Esophagus squamous epithelium (tissue), 5 donors: ENCODE results near the gene VIL1. TPM values are rescaled to one million over a fixed set of nuclear protein-coding genes. Genes with fewer than 3 reads are reported as not detected.

Experiments used
- DNase-seq: peaks from one replicate; lab custom pipeline; 2025; lab: John Stamatoyannopoulos, UW
- H3K27ac ChIP-seq, 4 donors: fragments of 200-600 bp; sonication (generic); one replicate each; pipeline ENCODE4 v1.5.1; 2016 to 2019; ENCODE audit warnings: mild to moderate bottlenecking in 1 of 4
- H3K27me3 ChIP-seq, 4 donors: fragments of 200-600 bp; sonication (generic); 1 replicate in 3 of 4; 2 replicates in 1 of 4; pipeline versions ENCODE4 v1.5.1 to v1.6.0; 2017 to 2021; ENCODE audit warnings: antibody characterized with exemption in 1 of 4
- H3K36me3 ChIP-seq, 3 donors: fragments of 200-600 bp; sonication (generic); one replicate each; pipeline ENCODE4 v1.5.1; 2016 to 2019
- H3K4me1 ChIP-seq, 3 donors: fragments of 200-600 bp; sonication (generic); one replicate each; pipeline ENCODE4 v1.5.1; 2017 to 2019
- H3K4me3 ChIP-seq, 4 donors: fragments of 200-600 bp; sonication (generic); 1 replicate in 3 of 4; 2 replicates in 1 of 4; pipeline ENCODE4 v1.5.1; 2016 to 2019; ENCODE audit warnings: mild to moderate bottlenecking in 2 of 4, moderate library complexity in 1 of 4
- H3K9me3 ChIP-seq, 3 donors: fragments of 200-600 bp; sonication (generic); one replicate each; pipeline ENCODE4 v1.5.1; 2016 to 2019
- POLR2A ChIP-seq, 4 donors: fragments of 450-650 bp; IDR thresholded peaks; one replicate each; pipeline ENCODE4 v1.6.1; 2017; ENCODE audit warnings: antibody characterized with exemption in 4 of 4, mild to moderate bottlenecking in 4 of 4, moderate library complexity in 3 of 4
- WGBS, 2 donors: methylation state at CpG; one replicate each; pipeline ENCODE4 v1.1.5; 2018; 5-methylcytosine and 5-hydroxymethylcytosine counted together
- intact Hi-C: fragments of 100-400 bp; cut with DNase I; formaldehyde crosslinking; loops from one replicate; pipeline ENCODE4 v1.15.0; 2022
- total RNA-seq, 4 donors: library from RNA; depleted of rRNA; stranded (reverse); fragments of >200 nt; gene quantifications; one replicate each; pipeline ENCODE4 v1.1.0, GENCODE V29; 2016
- TF ChIP-seq, protein P1 (sequence below), 6 experiments: fragments of 450-650 bp in 4 of 6; fragments of 200-600 bp in 2 of 6; sonication (generic) in 2 of 6; IDR thresholded peaks; one replicate each; pipeline ENCODE4 v1.5.1; 2016 to 2019; ENCODE audit warnings: antibody characterized with exemption in 6 of 6, mild to moderate bottlenecking in 4 of 6, moderate library complexity in 4 of 6
- donor health status: DM: yes; HTN: yes; CAD: no.

VIL1 gene
- total RNA-seq, 4 donors from 2014 or later: not detected

DNA sequence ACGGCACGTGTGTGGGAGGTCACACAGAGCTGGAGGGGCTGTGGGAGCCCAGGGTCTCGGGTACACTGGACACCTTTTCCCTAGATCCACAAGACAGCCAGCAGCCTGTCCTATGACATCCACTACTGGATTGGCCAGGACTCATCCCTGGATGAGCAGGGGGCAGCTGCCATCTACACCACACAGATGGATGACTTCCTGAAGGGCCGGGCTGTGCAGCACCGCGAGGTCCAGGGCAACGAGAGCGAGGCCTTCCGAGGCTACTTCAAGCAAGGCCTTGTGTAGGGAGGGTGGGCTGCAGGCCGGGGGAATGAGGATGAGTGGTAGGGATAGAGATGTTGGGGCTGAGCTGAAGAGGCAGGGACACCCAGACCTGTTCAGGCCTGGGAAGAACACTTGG lies 6.6 kb downstream of the VIL1 start:
- intact Hi-C loops: no loop called here

GRCh38 chr2:218427741-218428140 lies 8.8 kb downstream of the VIL1 start:
- H3K27me3 ChIP-seq: no peaks in the 10 kb centered on the region
- no peaks in the 10 kb centered on the region for H3K4me1 ChIP-seq
- TF ChIP-seq POLR2A (IDR thresholded peaks at IDR 0.05): no peak
- TF ChIP-seq, protein P1, sequence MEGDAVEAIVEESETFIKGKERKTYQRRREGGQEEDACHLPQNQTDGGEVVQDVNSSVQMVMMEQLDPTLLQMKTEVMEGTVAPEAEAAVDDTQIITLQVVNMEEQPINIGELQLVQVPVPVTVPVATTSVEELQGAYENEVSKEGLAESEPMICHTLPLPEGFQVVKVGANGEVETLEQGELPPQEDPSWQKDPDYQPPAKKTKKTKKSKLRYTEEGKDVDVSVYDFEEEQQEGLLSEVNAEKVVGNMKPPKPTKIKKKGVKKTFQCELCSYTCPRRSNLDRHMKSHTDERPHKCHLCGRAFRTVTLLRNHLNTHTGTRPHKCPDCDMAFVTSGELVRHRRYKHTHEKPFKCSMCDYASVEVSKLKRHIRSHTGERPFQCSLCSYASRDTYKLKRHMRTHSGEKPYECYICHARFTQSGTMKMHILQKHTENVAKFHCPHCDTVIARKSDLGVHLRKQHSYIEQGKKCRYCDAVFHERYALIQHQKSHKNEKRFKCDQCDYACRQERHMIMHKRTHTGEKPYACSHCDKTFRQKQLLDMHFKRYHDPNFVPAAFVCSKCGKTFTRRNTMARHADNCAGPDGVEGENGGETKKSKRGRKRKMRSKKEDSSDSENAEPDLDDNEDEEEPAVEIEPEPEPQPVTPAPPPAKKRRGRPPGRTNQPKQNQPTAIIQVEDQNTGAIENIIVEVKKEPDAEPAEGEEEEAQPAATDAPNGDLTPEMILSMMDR (IDR thresholded peaks at IDR 0.05): no peak
- no peaks in the 10 kb centered on the region for H3K36me3 ChIP-seq
- no peak for DNase-seq
- intact Hi-C loops: no loop called here
- WGBS, 2 donors: 67% methylated on average over 7 of the region's 11 CpGs; no CpG with 5 or more reads in 1 of the 2 donors
- no peak overlapping the region for H3K4me3 ChIP-seq
- no peak overlapping the region for H3K27ac ChIP-seq
- no peaks in the 10 kb centered on the region for H3K9me3 ChIP-seq

More for the DNA sequence above, 6.6 kb downstream of the VIL1 start:
- no peak overlapping the region for H3K27ac ChIP-seq
- TF ChIP-seq, protein P1 (IDR thresholded peaks at IDR 0.05): no peak
- TF ChIP-seq POLR2A (IDR thresholded peaks at IDR 0.05): no peak
- no peaks in the 10 kb centered on the region for H3K36me3 ChIP-seq
- no peaks in the 10 kb centered on the region for H3K9me3 ChIP-seq
- H3K4me3 ChIP-seq: no peak overlapping the region
- 61 to 78% methylated on average over 3 to 10 of the region's 10 CpGs for WGBS, 2 donors
- no peaks in the 10 kb centered on the region for H3K4me1 ChIP-seq
- DNase-seq: no peak
- no peaks in the 10 kb centered on the region for H3K27me3 ChIP-seq

DNA sequence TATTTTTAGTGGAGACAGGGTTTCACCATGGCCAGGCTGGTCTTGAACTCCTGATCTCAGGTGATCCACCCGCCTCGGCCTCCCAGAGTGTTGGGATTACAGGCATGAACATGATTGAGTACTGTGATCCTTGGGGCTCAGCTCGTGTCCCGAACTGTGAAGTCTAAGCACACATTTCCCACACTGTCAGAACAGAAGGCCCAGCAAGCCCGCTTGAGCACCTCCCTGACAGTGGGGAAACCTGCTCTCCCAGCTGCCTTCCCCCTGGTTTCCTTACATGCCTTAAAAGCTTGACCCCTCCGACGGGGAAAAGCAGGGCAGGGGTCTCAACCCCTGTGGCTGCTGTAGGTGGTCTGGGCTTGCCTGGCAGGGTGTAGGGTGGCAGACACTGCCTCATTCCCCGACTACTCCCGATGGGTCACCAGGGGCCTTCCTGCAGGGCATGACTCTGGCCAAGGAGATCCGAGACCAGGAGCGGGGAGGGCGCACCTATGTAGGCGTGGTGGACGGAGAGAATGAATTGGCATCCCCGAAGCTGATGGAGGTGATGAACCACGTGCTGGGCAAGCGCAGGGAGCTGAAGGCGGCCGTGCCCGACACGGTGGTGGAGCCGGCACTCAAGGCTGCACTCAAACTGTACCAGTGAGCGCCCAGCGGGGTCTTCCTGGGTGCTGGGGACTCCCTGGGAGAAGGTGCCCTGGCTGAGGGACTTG lies 10.1 kb downstream of the VIL1 start:
- Histone ChIP-seq H3K36me3 (no peaks in the 10 kb centered on the region), H3K4me1 (no peaks in the 10 kb centered on the region), H3K4me3 (no peak overlapping the region), H3K27ac (no peak overlapping the region), H3K27me3 (no peaks in the 10 kb centered on the region), H3K9me3 (no peaks in the 10 kb centered on the region)
- WGBS, 2 donors: 86 to 90% methylated on average over 8 to 12 of the region's 24 CpGs
- no peak for TF ChIP-seq POLR2A (IDR thresholded peaks at IDR 0.05)
- TF ChIP-seq, protein P1 (IDR thresholded peaks at IDR 0.05): no peak
- intact Hi-C loops: no loop called here
- DNase-seq: no peak

DNA sequence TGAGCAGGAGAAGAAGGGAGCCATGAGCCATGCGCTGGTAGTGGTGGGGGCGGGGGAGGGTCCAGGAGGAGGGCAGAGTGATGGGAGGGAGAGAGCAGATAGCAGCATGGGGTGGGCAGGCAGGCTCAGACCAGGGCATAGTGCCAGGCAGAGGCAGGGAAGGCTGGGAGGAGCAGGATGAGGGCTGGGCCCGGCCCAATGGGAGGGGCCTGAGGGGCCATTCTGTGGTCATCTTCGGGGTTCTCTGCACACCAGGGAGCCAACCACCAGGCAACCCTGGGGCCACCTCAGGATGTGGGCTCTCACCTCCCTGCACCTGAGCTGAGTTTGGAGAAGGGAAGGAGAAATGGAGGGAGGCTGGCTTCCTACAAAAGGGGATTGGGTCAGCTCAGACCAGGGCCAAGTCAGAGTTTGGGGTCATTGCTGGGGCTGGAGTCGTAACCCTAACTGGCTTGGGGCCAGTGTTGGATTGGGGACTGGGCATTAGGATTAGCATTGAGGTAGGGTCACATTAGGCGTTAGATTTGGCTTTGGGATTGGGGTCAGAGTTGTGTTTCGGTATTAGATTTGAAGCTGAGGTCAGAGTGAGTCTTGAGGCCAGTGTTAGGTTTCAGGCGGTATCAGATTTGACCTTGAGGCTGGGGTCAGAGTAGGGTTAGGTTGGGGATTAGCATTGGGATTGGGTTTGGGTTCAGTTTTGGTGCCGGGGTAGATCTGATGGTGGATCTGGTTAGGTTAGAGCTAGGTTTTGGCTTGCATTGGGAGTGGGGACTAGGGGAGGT lies 11.2 kb downstream of the VIL1 start:
- TF ChIP-seq, protein P1 (IDR thresholded peaks at IDR 0.05): no peak
- TF ChIP-seq POLR2A (IDR thresholded peaks at IDR 0.05): no peak
- no peaks in the 10 kb centered on the region for H3K27me3 ChIP-seq
- DNase-seq: no peak
- no peaks in the 10 kb centered on the region for H3K4me1 ChIP-seq
- WGBS, 2 donors: 66 to 71% methylated on average over 6 to 9 of the region's 9 CpGs
- no peaks in the 10 kb centered on the region for H3K9me3 ChIP-seq
- H3K4me3 ChIP-seq: no peak overlapping the region
- no peaks in the 10 kb centered on the region for H3K36me3 ChIP-seq
- intact Hi-C loops: no loop called here
- H3K27ac ChIP-seq: no peak overlapping the region

DNA sequence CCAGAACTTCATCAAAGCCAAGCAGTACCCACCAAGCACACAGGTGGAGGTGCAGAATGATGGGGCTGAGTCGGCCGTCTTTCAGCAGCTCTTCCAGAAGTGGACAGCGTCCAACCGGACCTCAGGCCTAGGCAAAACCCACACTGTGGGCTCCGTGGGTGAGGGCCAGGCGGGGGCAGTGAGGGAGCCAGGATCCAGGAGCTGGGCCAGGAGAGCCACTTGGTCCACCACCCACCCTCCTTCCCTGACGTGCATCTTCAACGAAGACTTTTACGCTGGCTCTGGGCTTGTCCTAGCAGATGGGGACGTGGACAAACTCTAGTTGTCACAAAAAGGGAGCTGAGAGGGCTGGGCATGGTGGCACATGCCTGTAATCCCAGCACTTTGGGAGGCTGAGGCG lies 11.8 kb downstream of the VIL1 start:
- intact Hi-C loops: no loop called here
- Histone ChIP-seq H3K27me3 (no peaks in the 10 kb centered on the region), H3K9me3 (no peaks in the 10 kb centered on the region), H3K4me3 (no peak overlapping the region), H3K27ac (no peak overlapping the region), H3K4me1 (no peaks in the 10 kb centered on the region), H3K36me3 (no peaks in the 10 kb centered on the region)
- TF ChIP-seq POLR2A (IDR thresholded peaks at IDR 0.05): no peak
- TF ChIP-seq, protein P1 (IDR thresholded peaks at IDR 0.05): no peak
- no peak for DNase-seq
- 84 to 92% methylated on average over 9 of the region's 11 CpGs for WGBS, 2 donors
